Inflammatory macrophage (primary cell): ENCODE data around the gene SNAPC5.
A peak's percentile ranks its signal among the peaks of the same experiment; 100 is the strongest.
"Not testable (repeated sequence)": the region's sequence is repeated elsewhere in the genome, so short reads cannot be mapped to it uniquely, and the experiment has no call there.

ENCODE experiments used
- DNase-seq, 2 donors: peaks; one replicate each; pipeline ENCODE4 v3.0.0-alpha.2; 2020 to 2022
- total RNA-seq, 18 experiments: gene quantifications; one replicate each; lab custom pipeline; 2026; ENCODE audit warnings: mixed read lengths in 6 of 18, inconsistent platforms in 2 of 18; lab: John Stamatoyannopoulos, UW

The SNAPC5 gene, protein sequence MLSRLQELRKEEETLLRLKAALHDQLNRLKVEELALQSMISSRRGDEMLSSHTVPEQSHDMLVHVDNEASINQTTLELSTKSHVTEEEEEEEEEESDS
- 2.9 to 28.2 (median 17.5) reads per million in 18 experiments for total RNA-seq

DNA sequence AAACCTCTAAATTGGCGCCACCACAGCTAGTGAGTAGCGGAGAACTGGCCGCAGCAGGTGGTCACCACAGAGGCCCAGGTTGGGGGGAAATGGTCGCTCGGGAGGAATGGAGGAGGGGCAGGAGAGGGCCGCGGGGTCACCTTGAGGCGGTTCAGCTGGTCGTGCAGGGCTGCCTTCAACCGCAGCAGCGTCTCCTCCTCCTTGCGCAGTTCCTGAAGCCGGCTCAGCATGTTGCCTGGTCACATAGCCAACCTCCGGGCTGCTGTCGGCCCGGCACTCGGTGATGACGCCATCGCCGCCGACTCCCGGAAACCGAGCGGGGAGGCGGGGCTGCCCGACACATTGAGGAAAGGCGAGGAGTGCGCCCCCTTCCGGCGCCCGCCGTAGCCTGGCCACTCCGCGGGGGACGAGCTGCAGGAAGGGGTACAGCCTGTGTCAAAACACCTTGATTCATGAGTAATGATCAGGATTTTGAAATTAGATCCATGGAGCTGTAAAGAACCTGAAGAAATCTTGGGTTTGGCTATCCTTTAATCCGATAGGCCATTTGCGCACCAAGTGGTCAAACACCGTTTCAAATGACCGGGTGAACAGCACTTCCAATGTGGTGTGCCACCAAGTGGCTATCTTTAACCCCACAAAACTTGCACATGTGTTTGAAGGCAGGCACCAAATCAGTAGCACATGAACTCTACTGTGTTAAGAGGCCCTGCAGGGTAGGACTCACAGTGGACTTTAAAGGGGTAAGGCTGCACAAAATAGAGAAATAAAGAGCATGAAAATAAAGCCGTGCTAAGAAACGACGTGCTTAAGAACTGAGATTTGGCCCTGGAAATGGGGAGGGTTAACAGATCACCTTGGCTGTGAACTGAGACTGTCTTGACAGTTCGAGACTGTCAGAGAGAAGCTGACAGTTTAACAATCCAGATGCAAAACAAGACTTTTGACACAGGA lies at the start of gene SNAPC5:
SNAPC5 (minus strand) TSS at position 261 of the 954 bp plus-strand sequence; CDS start at position 230, 31 bp downstream.
- DNase-seq, result peak; percentile 96 to 97

DNA sequence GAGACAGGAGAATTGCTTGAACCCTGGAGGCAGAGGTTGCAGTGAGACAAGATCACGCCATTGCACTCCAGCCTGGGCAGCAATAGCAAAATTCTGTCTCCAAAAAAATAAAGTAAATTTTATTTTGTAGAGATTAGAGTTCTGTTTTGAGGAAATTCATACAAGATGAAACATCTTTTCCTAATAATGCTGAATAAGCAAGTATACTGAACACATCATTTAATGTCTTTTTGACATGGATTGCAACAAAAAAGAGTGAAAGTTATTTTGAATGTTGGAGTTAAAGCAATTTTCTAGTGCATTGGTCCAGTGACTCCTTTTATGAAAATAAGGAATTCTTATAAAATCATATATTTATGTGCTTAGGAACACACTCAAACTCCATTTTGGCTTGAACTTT lies 47.7 kb upstream of the SNAPC5 start:
- DNase-seq, result no peak

DNA sequence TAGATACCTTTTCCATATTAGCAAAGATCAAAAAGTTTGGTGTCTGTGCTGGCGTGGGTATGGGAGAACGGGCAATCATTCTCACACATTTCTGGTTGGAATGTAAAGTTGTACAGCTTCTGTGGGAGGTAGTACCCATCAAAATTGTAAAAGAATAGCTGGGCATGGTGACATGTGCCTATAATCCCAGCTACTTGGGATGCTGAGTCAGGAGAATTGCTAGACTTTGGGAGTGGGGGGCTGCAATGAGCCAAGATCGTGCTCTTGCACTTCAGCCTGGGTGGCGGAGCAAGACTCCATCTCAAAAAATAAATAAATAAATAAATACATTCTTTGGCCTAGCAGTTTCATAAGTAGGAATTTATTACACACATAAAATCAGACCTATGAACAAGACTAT lies 45.3 kb upstream of the SNAPC5 start:
- DNase-seq, result no peak

DNA sequence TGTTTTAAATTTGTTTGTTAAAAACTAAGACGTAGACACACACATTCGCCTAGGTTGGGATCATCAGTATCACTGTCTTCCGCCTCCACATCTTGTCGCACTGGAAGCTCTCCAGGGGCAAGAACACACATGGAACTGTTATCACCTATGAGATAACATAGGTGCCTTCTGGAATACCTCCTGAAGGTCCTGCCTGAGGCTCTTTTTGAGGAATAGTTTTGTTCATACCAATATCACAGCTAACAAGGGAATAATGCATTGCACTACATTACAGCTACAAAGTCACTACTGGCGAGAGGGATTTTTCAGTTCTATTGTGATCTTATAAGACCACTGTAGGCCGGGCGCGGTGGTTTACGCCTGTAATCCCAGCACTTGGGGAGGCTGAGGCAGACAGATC lies 37.5 kb upstream of the SNAPC5 start:
- DNase-seq, result no peak

DNA sequence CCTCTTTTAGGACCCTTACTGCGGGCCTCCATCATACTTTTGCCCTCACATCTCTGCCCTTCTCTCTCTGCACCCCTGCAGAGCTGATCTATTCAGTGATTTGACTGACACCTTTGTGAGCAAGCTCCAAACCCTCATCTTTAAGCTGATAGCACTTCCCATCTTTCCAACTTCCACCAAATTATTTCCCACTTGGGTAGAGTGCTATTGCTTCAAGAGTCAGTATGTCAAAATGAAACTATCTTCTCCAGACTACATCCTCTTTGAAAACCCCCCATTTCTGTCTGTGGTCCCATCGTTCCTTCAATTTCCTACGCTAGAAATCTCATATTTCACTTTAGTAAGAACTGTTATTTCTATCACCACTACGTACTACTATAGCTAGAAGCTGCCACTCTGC lies 27.3 kb upstream of the SNAPC5 start:
- DNase-seq, result peak; percentile 4 to 13

DNA sequence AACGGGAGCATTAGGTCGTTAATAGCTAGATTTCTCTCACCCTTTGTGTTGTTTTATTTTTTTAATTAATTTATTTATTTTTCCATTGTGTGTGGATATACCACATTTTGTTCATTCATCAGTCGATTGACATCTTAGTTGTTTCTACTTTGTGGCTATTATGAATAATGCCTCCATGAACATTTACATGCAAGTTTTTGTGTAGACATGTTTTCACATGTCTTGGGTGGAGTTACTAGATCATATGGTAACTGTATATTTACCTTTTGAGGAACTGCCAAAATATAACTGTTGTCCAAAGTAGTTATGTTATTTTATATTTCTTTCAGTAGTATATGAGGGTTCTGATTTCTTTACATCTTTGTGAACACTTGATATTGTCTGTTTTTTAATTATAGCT lies 26.4 kb upstream of the SNAPC5 start:
- DNase-seq, result no peak

DNA sequence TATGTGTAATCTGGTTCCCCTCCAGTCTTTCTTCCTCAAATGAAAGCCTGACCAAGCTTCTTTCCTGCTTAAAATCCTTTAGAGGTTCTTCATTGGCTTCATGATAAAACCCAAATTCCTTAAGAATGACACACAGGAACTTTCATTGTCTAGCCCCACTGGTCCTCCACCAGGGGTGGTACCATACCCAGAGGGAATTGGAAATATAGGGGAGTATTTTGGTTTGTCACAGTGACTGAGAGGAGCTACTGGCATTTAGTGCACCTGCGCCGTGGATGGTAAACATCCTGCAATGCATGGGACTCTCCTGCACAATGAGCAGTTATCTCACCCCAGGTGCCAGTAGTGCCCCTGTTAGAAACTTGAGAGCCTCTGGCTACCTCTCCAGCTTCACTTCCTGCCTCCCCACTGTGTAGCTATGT lies 18.4 kb upstream of the SNAPC5 start:
- DNase-seq, result no peak

DNA sequence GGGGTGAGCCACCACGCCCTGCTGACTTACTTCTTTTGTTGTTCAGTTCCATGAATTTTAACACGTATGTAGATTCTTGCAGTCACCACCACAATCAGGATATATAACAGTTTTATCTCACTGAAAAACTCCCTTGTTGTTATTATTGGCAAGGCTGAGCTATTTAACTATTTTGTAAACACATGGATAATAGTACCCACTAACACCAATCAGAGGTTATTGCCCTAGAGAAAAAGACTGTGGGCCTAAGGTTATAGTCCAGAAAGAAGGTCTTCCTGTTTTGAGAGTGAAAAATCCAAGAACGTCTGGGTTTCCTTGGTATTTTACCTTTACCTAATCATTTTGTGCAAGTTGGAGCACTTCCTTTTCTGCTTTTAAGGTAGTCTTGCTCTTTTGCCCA lies 17.0 kb upstream of the SNAPC5 start:
- DNase-seq, result no peak

DNA sequence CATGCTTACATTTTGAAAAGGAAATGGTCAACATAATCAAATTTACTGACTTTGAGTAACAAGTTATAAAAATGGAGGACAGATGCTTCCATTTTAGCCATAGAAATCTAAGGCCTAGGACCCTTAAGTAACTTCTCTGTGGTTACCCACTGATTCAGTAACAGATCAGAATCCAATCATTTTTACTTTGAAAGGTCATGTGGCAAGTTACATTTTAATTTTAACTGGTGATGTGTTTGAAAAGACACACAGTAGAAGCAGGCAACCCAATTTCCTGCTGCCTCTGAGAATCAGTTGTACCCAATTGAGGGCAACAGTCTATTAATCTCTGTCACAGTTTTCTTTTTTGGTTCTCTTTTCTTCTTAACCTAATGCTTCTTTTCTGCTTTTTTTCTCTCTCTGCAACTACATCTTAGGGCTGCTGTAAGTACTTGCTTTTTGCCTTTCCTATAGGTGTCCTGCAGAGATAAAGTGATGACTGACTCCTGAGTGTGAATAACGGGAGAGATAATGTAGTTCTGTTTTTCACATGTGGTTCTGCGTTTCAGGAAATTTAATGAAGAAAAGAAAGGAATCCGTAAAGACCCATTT lies 10.8 kb upstream of the SNAPC5 start:
- no peak for DNase-seq

DNA sequence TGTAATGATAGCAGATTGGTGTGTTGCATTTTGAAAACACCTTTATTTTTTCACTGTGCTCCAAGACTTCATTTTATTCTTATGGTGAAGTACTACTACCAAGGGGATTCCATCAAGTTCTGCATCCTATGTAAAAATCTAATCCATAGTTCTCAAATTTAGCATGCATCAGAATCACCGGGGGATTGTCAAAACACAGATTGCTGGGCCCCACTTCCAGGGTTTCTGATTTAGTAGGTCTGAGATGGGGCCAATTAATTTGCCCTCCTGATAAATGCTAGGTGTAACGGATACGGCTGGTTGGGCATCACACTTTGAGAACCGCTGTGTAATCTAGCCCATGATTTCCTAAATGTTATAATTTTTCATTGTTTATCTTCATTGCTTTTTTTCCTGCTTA lies 8.3 kb upstream of the SNAPC5 start:
- DNase-seq, result no peak

DNA sequence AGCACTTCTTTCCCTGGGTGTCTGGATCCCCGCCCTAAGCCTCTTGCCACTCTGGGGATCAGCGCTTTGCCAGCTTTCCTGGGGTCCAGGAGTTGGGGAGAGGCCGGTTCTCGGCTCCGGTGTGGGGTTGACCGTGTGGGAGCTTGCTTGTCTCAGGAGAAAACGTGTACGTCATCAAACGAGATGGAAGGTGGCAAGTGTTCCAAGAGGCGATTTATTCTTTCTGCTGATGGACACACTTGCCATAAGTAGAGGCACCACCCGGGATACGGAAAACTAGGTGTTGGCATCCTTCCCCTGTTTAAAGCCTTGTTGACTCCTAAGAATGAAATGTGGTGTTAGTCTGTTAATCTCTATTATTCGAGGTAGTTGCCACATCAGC lies 7.9 kb upstream of the SNAPC5 start:
- no peak for DNase-seq

DNA sequence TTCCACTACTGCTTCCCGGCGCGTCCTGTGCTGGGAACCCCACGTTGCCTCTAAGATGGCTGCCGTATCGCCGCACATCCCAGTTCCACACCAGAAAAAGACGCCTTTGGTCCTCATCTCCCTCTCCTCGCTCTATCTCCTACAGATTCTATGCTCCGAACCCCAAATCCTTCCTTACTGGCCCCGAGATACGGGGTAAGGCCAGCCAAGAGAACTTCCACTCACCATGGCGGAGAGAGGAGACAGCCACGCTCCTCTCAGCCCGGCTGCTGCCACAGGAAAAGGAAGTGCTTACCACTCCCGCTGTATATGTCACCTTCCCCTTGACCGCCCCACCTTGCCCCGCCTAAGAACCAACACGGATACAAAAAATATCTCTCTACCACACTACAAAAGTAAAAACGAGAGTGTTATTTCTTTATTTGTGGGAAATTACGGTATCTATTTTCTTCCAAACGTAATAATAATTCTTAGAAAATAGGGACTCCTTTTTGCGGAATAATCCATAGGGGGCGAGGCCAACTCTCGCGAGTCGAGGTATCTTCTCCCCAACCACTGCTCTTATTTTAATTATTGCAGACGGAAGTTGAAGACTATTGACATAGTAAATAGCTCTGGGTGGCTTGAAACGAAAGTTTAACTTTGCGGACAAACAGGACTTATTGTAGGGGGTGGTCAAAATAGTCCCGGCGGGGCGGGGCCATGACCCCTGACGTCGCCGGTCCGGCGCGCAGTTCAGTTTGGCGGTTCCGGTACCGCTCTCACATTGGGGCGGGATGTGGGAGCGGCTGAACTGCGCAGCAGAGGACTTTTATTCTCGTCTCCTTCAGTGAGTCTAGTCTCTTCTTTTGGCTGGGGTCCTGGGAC lies 7.2 kb upstream of the SNAPC5 start, which contains the start of the genes RPL4 and ZWILCH:
RPL4 (minus strand) TSS at position 293 of the 867 bp plus-strand sequence; CDS start at position 228, 65 bp downstream.
ZWILCH (plus strand) TSS at position 764 of the 867 bp plus-strand sequence; CDS start at position 777, 13 bp downstream.
- DNase-seq, result peak; percentile 86 to 88

DNA sequence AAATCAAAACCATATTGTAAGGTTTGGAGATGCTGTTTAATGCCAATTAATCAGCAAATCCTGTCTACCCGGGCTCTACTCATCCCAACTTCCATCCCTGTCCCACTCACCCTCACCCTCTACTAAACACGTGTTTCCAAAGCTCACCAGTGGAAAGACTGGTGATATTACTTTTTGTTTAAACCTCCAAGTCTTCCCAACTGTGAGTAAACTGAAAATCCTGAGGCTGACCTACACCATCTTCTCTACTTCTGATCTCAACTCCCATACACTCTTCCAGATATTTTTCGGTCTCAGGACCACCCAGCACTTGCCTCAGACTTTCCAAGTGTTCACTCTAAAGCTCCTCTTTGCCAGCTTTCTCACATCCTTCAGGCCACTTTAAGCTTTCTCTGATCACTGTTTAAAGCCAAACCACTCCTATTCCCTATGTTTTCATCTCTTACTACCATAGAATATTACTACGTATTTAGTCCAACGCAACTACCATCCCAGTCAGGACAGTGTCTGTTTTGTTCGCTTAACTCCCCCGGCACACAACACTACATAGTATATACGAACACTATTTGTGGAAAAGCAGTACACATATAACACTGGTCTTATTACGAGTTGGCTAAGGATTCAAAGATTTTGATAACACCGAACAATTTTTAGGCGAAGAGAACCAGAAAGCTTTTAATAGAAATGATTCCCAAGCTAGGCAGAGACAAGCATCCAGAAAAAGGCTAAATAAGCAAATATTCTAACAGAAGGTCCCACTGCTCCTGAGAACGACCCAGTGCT lies 6.4 kb upstream of the SNAPC5 start:
- DNase-seq, result no peak

DNA sequence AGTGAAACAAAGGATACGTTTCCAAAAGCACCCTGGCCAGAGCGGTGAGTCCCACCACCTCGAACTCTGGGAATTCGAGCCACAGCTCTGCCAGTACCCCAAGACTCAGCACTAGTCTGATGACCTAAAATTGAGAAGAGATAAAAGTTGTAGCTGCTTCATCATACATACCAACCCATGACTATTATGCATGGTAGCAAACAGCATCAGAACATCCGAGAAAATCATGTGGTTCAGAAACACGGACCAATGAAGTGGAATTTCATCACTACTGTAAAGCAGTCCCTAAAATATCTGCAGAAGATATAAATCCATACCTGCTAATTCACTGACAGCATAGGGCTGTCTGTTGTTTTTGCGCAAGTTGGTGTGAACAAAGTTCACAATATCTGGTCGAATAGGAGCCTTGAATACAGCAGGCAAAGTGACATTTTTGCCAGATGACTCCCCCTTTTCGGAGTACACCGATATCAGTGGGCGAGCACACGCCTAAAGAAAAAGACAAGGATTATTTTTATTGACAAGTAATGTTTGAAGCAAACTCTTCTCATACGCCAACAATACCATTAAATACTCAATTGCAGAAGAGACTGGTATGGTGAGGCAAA lies 5.6 kb upstream of the SNAPC5 start:
- DNase-seq, result not testable (repeated sequence)

DNA sequence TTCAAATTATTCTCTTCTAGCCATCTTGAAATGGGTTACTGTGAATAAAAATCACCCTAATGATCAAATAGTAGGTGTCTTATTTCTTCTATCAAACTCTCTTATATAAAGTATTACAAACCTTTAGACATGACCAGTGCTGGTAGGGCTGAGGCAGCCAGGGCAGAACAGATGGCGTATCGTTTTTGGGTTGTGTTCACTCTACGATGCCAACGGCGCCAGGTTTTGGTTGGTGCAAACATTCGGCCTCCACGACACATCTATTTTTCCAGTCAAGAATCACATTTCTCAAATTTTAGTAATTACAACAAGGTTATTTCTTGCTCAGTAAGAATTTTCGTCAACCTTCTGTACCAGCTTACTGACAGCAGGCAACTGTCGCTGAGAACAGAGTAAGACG lies 4.9 kb upstream of the SNAPC5 start:
- no peak for DNase-seq

DNA sequence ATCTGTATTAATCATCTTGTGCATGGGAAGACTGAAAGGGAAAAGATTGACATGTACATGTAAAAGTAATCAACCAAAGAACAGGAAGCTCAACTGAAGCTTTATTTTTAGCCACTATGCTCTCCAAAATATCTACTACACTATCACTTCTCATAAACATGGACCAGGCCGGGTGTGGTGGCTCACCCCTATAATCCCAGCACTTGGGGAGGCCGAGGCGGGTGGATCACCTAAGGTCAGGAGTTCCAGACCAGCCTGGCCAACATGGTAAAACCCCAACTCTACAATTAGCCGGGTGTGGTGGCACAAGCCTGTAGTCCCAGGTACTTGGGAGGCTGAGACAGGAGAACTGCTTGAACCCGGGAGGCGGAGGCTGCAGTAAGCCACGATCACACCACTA lies 2.8 kb upstream of the SNAPC5 start:
- DNase-seq, result not testable (repeated sequence)

DNA sequence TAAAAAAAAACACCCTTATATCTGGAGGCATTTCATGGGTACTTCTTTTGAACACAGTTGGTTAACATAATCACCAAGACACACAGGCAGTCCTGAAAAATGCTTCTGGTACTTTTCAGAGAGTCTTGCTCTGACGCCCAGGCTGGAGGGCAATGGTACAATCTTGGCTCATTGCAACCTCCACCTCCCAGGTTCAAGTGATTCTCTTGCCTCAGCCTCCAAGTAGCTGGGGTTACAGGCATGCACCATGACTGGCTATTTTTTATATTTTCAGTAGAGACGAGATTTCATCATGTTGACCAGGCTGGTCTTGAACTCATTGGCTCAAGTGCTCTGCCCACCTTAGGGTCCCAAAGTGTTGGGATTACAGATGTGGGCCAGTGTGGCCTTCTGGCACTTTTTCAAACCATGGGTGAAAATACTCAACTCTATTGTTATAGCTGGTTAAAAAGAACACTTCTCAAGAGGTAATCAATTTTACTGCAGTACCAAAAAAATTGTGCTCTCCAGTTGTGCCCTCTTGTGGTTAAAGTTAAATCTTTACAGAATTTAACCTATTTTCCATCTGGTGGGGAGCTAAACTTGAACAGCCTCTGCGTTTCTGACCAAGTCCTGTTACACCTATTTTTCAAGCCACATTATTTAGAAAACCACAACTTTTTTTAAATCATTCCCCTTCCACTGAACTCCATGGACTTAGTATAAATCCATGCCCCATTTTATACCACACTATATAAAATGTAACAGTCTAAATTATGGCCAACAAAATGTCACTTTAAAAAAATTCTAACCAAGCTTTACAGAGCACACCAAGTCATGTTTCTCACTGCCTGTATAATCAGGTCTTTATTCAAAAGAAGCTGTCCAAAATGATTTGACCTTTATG lies 1.2 kb upstream of the SNAPC5 start:
- DNase-seq, result peak; percentile 13 to 44

DNA sequence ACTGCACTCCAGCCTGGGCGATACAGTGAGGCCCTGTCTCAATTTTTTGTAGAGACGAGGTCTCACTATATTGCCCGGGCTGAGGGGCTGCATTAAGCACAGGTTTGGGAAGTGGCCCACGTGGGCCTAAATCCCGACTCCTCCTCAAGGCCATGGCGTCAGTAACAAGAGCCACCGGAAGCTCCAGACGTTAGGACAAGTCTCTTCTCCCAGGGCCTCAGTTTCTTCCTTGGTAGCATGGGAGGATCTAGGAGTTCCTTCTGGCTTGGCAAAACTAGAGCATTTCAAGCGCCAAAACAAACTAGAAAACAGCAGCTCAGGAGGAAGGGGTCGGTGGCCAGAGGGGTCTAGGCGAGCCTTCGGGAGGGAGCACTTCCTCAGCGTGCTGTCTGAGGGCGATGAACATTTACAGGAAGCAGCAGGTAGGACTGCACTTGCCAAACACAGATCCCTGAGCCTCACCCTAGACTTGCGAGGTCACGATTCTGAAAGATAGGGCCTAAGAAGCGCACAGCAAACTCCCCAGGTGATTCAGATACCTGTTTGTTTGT lies 536 bp downstream of the SNAPC5 start:
- peak; percentile 7 to 21 for DNase-seq

DNA sequence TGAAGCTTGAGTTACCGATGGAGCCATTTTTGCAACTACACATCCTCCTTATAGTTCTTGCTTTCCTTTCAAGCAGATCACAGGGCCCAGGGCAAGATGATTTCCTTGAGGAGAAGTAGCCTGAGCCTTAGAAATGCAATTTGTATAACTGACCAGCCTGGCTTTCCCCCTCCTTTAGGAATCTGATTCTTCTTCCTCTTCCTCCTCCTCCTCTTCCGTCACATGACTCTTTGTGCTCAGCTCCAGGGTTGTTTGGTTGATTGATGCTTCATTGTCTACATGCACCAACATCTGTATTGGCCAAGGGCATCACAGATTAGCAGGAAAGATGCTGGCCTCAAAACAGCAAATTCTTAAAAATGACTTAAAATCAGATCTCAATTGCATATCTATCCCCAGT lies 3.3 kb downstream of the SNAPC5 start:
- DNase-seq, result peak in 1 of 2 donors; percentile 37

DNA sequence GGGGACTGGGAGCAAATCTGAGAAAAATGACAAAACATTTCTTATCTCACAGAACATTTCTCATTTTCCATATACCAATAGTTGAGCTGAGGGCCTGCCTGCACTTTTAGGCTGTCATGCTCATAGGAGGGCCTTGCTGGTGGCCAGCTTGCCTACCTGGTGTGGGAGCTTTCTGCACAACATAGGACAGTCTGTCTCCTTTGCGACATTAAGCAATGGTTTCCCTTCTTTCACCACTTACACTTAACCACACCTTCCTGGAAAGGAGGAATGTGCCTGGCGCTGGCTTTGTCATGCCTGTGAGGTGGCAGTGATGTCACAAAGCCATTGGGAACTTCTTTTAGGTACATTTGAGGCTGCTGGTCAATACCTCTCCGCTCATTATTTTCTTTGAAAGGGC lies 5.7 kb downstream of the SNAPC5 start:
- DNase-seq, result no peak
